K562 (cell line): ENCODE data around the gene PPP1R13B. TPM values are rescaled to one million over a fixed set of nuclear protein-coding genes. Genes with fewer than 3 reads are reported as not detected.

ENCODE experiments used
- ATAC-seq: fragments of 200-7000 bp; cut with Tn5 transposase; 3 replicates; pipeline ENCODE4 v1.9.1; 2020; ENCODE audit warnings: moderate library complexity
- BruUV-seq: library from RNA; stranded (reverse); fragments of 400-500 nt; replicated peaks from 2 replicates; lab custom pipeline; 2021; lab: Mats Ljungman, UMichigan
- CTCF ChIA-PET: fragments of 300-600 bp; formaldehyde crosslinking; extraction: SDS; loops from one replicate; lab custom pipeline; 2021; ENCODE audit warnings: low intra/inter-chr PET ratio; lab: Yijun Ruan, JAX
- POLR2A ChIA-PET: fragments of 300-600, 350-650 bp; sonication (Branson Sonifier 250); formaldehyde crosslinking; extraction: SDS; loops from one replicate; lab custom pipeline; 2021; ENCODE audit warnings: antibody characterized with exemption, inconsistent platforms; lab: Yijun Ruan, JAX
- DNase-seq, 4 experiments: peaks; one replicate each; pipeline versions ENCODE4 v3.0.0 to v3.0.0-alpha.2; 2011 to 2018; ENCODE audit warnings: low spot score in 3 of 4, mixed read lengths in 3 of 4; ENCODE audit errors: extremely low read depth in 1 of 4
- FAIRE-seq: peaks from 2 replicates; lab custom pipeline; 2011; peaks lifted over from hg19 to GRCh38; lab: Jason Lieb, UNC
- H2AFZ ChIP-seq: 2 replicates; pipeline ENCODE4 v1.6.0; 2011; ENCODE audit warnings: low read depth, low read length, control low read depth, inconsistent platforms
- H3K27ac ChIP-seq: fragments of 200-600 bp; 3 replicates; pipeline ENCODE4 v1.8.0; 2011; ENCODE audit warnings: low read depth, mild to moderate bottlenecking, control low read depth, inconsistent platforms, low read length, moderate library complexity, mixed read lengths; ENCODE audit errors: extremely low read depth
- H3K27me3 ChIP-seq, 2 experiments: fragments of 300-600 bp in 1 of 2; 2 replicates in 1 of 2; 3 replicates in 1 of 2; pipeline versions ENCODE4 v1.6.0 to v1.8.0; 2011; ENCODE audit warnings: inconsistent platforms in 2 of 2, low read length in 2 of 2, mild to moderate bottlenecking in 1 of 2, mixed read lengths in 1 of 2, moderate library complexity in 1 of 2; ENCODE audit not compliant: control insufficient read depth in 2 of 2, insufficient read depth in 2 of 2
- H3K36me3 ChIP-seq: fragments of 300-600 bp; 3 replicates; pipeline ENCODE4 v1.8.0; 2011; ENCODE audit warnings: mild to moderate bottlenecking, low read length, inconsistent platforms; ENCODE audit not compliant: control insufficient read depth, insufficient read depth
- H3K4me1 ChIP-seq, 2 experiments: fragments of 200-600 bp in 1 of 2; replicated peaks in 1 of 2; 2 replicates in 1 of 2; 3 replicates in 1 of 2; pipeline versions ENCODE4 v1.5.1 to v1.8.0; 2011; ENCODE audit warnings: inconsistent platforms in 2 of 2, low read length in 2 of 2, mild to moderate bottlenecking in 1 of 2, mixed read lengths in 1 of 2, moderate library complexity in 1 of 2; ENCODE audit not compliant: control insufficient read depth in 2 of 2, insufficient read depth in 2 of 2
- H3K4me2 ChIP-seq: 2 replicates; pipeline ENCODE4 v1.6.1; 2011; ENCODE audit warnings: low read length, control low read depth, inconsistent platforms, mixed read lengths; ENCODE audit not compliant: insufficient read depth
- H3K4me3 ChIP-seq: fragments of 200-600 bp; sonication (generic), shearing (Covaris generic); 2 replicates; pipeline ENCODE4 v1.5.1; 2016; ENCODE audit warnings: control low read depth, inconsistent platforms
- H3K79me2 ChIP-seq: fragments of 200-600 bp; 3 replicates; pipeline ENCODE4 v1.8.0; 2011; ENCODE audit warnings: low read length, inconsistent platforms; ENCODE audit not compliant: control insufficient read depth, insufficient read depth
- H3K9ac ChIP-seq, 2 experiments: 2 replicates each; pipeline versions ENCODE4 v1.6.0 to v1.6.1; 2011; ENCODE audit warnings: low read depth in 2 of 2, low read length in 2 of 2, control low read depth in 1 of 2, inconsistent platforms in 1 of 2, mild to moderate bottlenecking in 1 of 2, mixed read lengths in 1 of 2; ENCODE audit not compliant: insufficient read depth in 1 of 2
- H3K9me1 ChIP-seq: one replicate; pipeline ENCODE4 v1.6.0; 2011; ENCODE audit warnings: inconsistent platforms, mild to moderate bottlenecking, low read length, moderate library complexity; ENCODE audit not compliant: control insufficient read depth, insufficient read depth
- H3K9me3 ChIP-seq: replicated peaks from 2 replicates; pipeline ENCODE4 v1.5.1; 2011; ENCODE audit warnings: low read depth, low read length, inconsistent platforms; ENCODE audit not compliant: control insufficient read depth, insufficient read depth
- H4K20me1 ChIP-seq: replicated peaks from 2 replicates; pipeline ENCODE4 v1.6.1; 2011; ENCODE audit warnings: low read length, inconsistent platforms, mixed read lengths; ENCODE audit not compliant: control insufficient read depth, insufficient read depth
- CTBP1 ChIP-seq: fragments of 450-650 bp; IDR thresholded peaks from 2 replicates; pipeline ENCODE4 v1.6.1; 2016; ENCODE audit warnings: borderline replicate concordance
- NFIC ChIP-seq: fragments of 450-650 bp; IDR thresholded peaks from 2 replicates; pipeline ENCODE4 v1.6.1; 2017; ENCODE audit warnings: mild to moderate bottlenecking, inconsistent platforms
- RFX7 ChIP-seq: fragments of 250-450 bp; sonication (Bioruptor Pico); IDR thresholded peaks from 2 replicates; pipeline ENCODE4 v1.5.1; 2021; ENCODE audit warnings: mild to moderate bottlenecking
- THRAP3 ChIP-seq: fragments of 450-650 bp; IDR thresholded peaks from 2 replicates; pipeline ENCODE4 v1.6.1; 2016; ENCODE audit warnings: mild to moderate bottlenecking, inconsistent platforms, borderline replicate concordance
- WGBS: fragments of 100-300 bp; shearing (Covaris generic); methylation state at CpG from one replicate; pipeline ENCODE4 v1.1.6; 2016; ENCODE audit warnings: low coverage, mixed read lengths; ENCODE audit not compliant: insufficient coverage; ENCODE audit errors: missing lambda C conversion rate; 5-methylcytosine and 5-hydroxymethylcytosine counted together
- in situ Hi-C: fragments of 300-500 bp; cut with MboI; formaldehyde crosslinking; loops from 4 replicates; pipeline ENCODE4 v1.15.0; 2018; ENCODE audit warnings: inconsistent platforms, mixed read lengths
- intact Hi-C: fragments of 100-400 bp; cut with micrococcal nuclease; formaldehyde crosslinking; loops from 2 replicates; pipeline ENCODE4 v1.14.2; 2022
- polyA plus RNA-seq, 8 experiments: library from polyadenylated mRNA; depleted of rRNA in 4 of 8; stranded (reverse) in 5 of 8; unstranded in 3 of 8; fragments of >200 nt; fragmentation: Nextera tagmentation in 2 of 8; fragmentation: Illumina TruSeq in 1 of 8; extraction: Ambion mirVana in 2 of 8; extraction: Trizol in 1 of 8; gene quantifications; 2 replicates each; pipeline versions ENCODE4 v1.2.1 to v1.2.3, GENCODE V29; 2011 to 2014; ENCODE audit warnings: inconsistent platforms in 1 of 8, missing spikeins in 1 of 8
- total RNA-seq, 7 experiments: library from RNA; depleted of rRNA in 6 of 7; stranded (reverse); fragments of >200 nt in 6 of 7; fragmentation: Illumina TruSeq in 2 of 7; extraction: Trizol in 2 of 7; gene quantifications; 2 replicates each; pipeline versions ENCODE4 v1.2.1 to v1.2.3, GENCODE V29; 2011 to 2021; ENCODE audit warnings: low replicate concordance in 1 of 7
- TF ChIP-seq, protein P1 (sequence below): fragments of 450-650 bp; IDR thresholded peaks from 2 replicates; pipeline ENCODE4 v1.6.1; 2016; ENCODE audit warnings: low read depth

Gene PPP1R13B
- total and polyA plus RNA-seq, 9 of the 15 experiments (the other 6 are each of a cell fraction or from before 2014, with no cell fraction given): 0.03 to 1.7 (median 0.15) TPM

- in situ Hi-C loops (no loop called here), intact Hi-C loops (no loop called here)
- Histone ChIP-seq H2AFZ (no peak overlapping the region), H3K27ac (no peak overlapping the region), H4K20me1 (no peaks in the 10 kb centered on the region), H3K36me3 (no peaks in the 10 kb centered on the region), H3K4me3 (no peak overlapping the region), H3K4me2 (no peak overlapping the region), H3K9ac (no peak overlapping the region), H3K79me2 (no peaks in the 10 kb centered on the region), H3K4me1 (no peaks in the 10 kb centered on the region), H3K9me1 (no peaks in the 10 kb centered on the region), H3K9me3 (no peaks in the 10 kb centered on the region), H3K27me3 (0 out of 5 replicates have a peak, but pooled peaks cover 2 to 6% of the 10 kb centered on the region in 2 experiments)
- POLR2A ChIA-PET: no interaction called here
- WGBS: 2% methylated on average over 6 of the region's 9 CpGs
- no peak for DNase-seq
- BruUV-seq: no TSS peak
- ATAC-seq: no peak
- 0 out of 2 replicates have a peak, but pooled peaks have one; percentile 27 for TF ChIP-seq NFIC
- TF ChIP-seq RFX7 (CRISPR knock-in tag): no peak
- FAIRE-seq: no peak
- CTCF ChIA-PET: no interaction called here
Measured at GRCh38 chr14:103828315-103828967, 18.9 kb downstream of the PPP1R13B start.

- no peak overlapping the region for H3K4me2 ChIP-seq
- no peak overlapping the region for H3K9ac ChIP-seq
- no peak overlapping the region for H3K4me3 ChIP-seq
- 8% methylated on average over 3 of the region's 3 CpGs for WGBS
- H3K27ac ChIP-seq: no peak overlapping the region
- H3K36me3 ChIP-seq: no peaks in the 10 kb centered on the region
- in situ Hi-C loops (no loop called here), intact Hi-C loops (no loop called here)
- CTCF ChIA-PET: no interaction called here
- FAIRE-seq (no peak), DNase-seq (no peak), ATAC-seq (no peak)
- no TSS peak for BruUV-seq
- no peaks in the 10 kb centered on the region for H3K79me2 ChIP-seq
- no peak overlapping the region for H2AFZ ChIP-seq
- no peaks in the 10 kb centered on the region for H3K4me1 ChIP-seq
- H4K20me1 ChIP-seq: no peaks in the 10 kb centered on the region
- POLR2A ChIA-PET: interaction anchor here (1.1 kb wide), 1 partner anchor 12 kb away, joined by 5 read pairs; no protein-coding TSS in a partner anchor
- no peaks in the 10 kb centered on the region for H3K9me3 ChIP-seq
- peaks cover 4% of the 10 kb centered on the region in 2 experiments; a peak in 2 of 5 replicates for H3K27me3 ChIP-seq
- H3K9me1 ChIP-seq: no peaks in the 10 kb centered on the region
- TF ChIP-seq THRAP3 (no peak), CTBP1 (no peak)
- TF ChIP-seq, protein P1, sequence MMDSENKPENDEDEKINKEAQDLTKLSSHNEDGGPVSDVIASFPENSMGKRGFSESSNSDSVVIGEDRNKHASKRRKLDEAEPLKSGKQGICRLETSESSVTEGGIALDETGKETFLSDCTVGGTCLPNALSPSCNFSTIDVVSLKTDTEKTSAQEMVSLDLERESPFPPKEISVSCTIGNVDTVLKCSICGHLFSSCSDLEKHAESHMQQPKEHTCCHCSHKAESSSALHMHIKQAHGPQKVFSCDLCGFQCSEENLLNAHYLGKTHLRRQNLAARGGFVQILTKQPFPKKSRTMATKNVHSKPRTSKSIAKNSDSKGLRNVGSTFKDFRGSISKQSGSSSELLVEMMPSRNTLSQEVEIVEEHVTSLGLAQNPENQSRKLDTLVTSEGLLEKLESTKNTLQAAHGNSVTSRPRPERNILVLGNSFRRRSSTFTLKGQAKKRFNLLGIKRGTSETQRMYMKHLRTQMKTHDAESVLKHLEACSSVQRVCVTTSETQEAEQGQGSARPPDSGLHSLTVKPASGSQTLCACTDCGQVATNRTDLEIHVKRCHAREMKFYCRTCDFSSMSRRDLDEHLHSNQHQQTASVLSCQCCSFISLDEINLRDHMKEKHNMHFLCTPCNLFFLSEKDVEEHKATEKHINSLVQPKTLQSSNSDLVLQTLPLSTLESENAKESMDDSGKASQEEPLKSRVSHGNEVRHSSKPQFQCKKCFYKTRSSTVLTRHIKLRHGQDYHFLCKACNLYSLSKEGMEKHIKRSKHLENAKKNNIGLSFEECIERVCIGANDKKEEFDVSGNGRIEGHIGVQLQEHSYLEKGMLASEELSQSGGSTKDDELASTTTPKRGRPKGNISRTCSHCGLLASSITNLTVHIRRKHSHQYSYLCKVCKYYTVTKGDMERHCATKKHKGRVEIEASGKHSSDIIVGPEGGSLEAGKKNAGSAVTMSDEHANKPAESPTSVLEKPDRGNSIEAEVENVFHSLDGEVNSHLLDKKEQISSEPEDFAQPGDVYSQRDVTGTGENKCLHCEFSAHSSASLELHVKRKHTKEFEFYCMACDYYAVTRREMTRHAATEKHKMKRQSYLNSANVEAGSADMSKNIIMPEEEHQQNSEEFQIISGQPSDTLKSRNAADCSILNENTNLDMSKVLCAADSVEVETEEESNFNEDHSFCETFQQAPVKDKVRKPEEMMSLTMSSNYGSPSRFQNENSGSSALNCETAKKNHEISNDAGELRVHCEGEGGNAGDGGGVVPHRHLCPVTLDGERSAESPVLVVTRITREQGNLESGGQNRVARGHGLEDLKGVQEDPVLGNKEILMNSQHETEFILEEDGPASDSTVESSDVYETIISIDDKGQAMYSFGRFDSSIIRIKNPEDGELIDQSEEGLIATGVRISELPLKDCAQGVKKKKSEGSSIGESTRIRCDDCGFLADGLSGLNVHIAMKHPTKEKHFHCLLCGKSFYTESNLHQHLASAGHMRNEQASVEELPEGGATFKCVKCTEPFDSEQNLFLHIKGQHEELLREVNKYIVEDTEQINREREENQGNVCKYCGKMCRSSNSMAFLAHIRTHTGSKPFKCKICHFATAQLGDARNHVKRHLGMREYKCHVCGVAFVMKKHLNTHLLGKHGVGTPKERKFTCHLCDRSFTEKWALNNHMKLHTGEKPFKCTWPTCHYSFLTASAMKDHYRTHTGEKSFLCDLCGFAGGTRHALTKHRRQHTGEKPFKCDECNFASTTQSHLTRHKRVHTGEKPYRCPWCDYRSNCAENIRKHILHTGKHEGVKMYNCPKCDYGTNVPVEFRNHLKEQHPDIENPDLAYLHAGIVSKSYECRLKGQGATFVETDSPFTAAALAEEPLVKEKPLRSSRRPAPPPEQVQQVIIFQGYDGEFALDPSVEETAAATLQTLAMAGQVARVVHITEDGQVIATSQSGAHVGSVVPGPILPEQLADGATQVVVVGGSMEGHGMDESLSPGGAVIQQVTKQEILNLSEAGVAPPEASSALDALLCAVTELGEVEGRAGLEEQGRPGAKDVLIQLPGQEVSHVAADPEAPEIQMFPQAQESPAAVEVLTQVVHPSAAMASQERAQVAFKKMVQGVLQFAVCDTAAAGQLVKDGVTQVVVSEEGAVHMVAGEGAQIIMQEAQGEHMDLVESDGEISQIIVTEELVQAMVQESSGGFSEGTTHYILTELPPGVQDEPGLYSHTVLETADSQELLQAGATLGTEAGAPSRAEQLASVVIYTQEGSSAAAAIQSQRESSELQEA: no peak
Measured at GRCh38 chr14:103825101-103825500, 22.3 kb downstream of the PPP1R13B start.
